GM21526 (cell line): ENCODE data around the gene SKAP2.
A peak's percentile ranks its signal among the peaks of the same experiment; 100 is the strongest.

Source experiments
- ATAC-seq: cut with Tn5 transposase; IDR thresholded peaks from one replicate; pipeline ENCODE4 v1.9.1; 2021; ENCODE audit warnings: moderate library complexity; ENCODE audit not compliant: unreplicated experiment, low FRiP score

SKAP2 gene

GRCh38 chr7:26670290-26670689 lies 194.1 kb downstream of the SKAP2 start:
- ATAC-seq = no peak

- ATAC-seq = no peak
Measured at GRCh38 chr7:26668821-26669220, 195.6 kb downstream of the SKAP2 start.

- ATAC-seq = peak; percentile 68
Measured at GRCh38 chr7:26667514-26668133, 196.8 kb downstream of the SKAP2 start.

GRCh38 chr7:26664735-26665416 lies 199.5 kb downstream of the SKAP2 start:
- ATAC-seq = no peak

GRCh38 chr7:26664274-26664673 lies 200.1 kb downstream of the SKAP2 start:
- no peak for ATAC-seq

- ATAC-seq = no peak
Measured at GRCh38 chr7:26663874-26664273, 200.5 kb downstream of the SKAP2 start.

GRCh38 chr7:26662646-26663045 lies 201.7 kb downstream of the SKAP2 start:
- no peak for ATAC-seq

GRCh38 chr7:26659121-26659520 lies 205.3 kb downstream of the SKAP2 start:
- no peak for ATAC-seq

- no peak for ATAC-seq
Measured at GRCh38 chr7:26658389-26659084, 205.9 kb downstream of the SKAP2 start.

- ATAC-seq = no peak
Measured at GRCh38 chr7:26657686-26658388, 206.6 kb downstream of the SKAP2 start.

- ATAC-seq = no peak
Measured at GRCh38 chr7:26657206-26657641, 207.2 kb downstream of the SKAP2 start.

GRCh38 chr7:26656735-26657134 lies 207.7 kb downstream of the SKAP2 start:
- no peak for ATAC-seq

GRCh38 chr7:26655781-26656180 lies 208.6 kb downstream of the SKAP2 start:
- ATAC-seq = no peak

GRCh38 chr7:26653430-26654399 lies 210.7 kb downstream of the SKAP2 start:
- no peak for ATAC-seq

- ATAC-seq = no peak
Measured at GRCh38 chr7:26652401-26653100, 211.8 kb downstream of the SKAP2 start.

GRCh38 chr7:26650103-26650502 lies 214.3 kb downstream of the SKAP2 start:
- ATAC-seq = no peak

- no peak for ATAC-seq
Measured at GRCh38 chr7:26649388-26649787, 215.0 kb downstream of the SKAP2 start.

GRCh38 chr7:26648554-26648953 lies 215.8 kb downstream of the SKAP2 start:
- ATAC-seq = no peak

- no peak for ATAC-seq
Measured at GRCh38 chr7:26646336-26647048, 217.9 kb downstream of the SKAP2 start.
